ENCODE measurements around the gene BAHCC1. TPM values are rescaled to one million over a fixed set of nuclear protein-coding genes. Genes with fewer than 3 reads are reported as not detected.

The BAHCC1 gene
- total and polyA plus RNA-seq, 9 of the 15 experiments (the other 6 are each of a cell fraction or from before 2014, with no cell fraction given) = 0.14 to 26.9 (median 5.0) TPM

DNA sequence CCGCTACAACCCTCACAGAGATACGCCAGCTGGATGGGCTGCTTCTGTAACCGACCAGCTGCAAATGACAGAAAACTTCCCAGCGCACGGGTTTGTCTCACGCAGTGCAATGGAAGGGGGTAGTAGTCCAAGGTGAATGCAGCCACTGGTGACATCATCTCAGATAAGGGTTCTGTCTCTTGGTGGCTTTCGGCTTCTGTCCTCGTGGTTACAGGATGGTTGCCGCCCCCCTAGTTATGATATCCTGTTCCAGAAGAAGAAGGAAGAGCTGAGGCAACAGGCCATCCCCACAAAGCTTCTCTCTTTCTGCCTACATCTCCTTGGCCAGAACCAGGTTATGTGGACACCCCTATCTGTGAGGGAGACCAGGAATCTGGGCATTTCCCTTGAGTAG, 40.3 kb upstream of the BAHCC1 start (continued):
- TF ChIP-seq, protein P1, sequence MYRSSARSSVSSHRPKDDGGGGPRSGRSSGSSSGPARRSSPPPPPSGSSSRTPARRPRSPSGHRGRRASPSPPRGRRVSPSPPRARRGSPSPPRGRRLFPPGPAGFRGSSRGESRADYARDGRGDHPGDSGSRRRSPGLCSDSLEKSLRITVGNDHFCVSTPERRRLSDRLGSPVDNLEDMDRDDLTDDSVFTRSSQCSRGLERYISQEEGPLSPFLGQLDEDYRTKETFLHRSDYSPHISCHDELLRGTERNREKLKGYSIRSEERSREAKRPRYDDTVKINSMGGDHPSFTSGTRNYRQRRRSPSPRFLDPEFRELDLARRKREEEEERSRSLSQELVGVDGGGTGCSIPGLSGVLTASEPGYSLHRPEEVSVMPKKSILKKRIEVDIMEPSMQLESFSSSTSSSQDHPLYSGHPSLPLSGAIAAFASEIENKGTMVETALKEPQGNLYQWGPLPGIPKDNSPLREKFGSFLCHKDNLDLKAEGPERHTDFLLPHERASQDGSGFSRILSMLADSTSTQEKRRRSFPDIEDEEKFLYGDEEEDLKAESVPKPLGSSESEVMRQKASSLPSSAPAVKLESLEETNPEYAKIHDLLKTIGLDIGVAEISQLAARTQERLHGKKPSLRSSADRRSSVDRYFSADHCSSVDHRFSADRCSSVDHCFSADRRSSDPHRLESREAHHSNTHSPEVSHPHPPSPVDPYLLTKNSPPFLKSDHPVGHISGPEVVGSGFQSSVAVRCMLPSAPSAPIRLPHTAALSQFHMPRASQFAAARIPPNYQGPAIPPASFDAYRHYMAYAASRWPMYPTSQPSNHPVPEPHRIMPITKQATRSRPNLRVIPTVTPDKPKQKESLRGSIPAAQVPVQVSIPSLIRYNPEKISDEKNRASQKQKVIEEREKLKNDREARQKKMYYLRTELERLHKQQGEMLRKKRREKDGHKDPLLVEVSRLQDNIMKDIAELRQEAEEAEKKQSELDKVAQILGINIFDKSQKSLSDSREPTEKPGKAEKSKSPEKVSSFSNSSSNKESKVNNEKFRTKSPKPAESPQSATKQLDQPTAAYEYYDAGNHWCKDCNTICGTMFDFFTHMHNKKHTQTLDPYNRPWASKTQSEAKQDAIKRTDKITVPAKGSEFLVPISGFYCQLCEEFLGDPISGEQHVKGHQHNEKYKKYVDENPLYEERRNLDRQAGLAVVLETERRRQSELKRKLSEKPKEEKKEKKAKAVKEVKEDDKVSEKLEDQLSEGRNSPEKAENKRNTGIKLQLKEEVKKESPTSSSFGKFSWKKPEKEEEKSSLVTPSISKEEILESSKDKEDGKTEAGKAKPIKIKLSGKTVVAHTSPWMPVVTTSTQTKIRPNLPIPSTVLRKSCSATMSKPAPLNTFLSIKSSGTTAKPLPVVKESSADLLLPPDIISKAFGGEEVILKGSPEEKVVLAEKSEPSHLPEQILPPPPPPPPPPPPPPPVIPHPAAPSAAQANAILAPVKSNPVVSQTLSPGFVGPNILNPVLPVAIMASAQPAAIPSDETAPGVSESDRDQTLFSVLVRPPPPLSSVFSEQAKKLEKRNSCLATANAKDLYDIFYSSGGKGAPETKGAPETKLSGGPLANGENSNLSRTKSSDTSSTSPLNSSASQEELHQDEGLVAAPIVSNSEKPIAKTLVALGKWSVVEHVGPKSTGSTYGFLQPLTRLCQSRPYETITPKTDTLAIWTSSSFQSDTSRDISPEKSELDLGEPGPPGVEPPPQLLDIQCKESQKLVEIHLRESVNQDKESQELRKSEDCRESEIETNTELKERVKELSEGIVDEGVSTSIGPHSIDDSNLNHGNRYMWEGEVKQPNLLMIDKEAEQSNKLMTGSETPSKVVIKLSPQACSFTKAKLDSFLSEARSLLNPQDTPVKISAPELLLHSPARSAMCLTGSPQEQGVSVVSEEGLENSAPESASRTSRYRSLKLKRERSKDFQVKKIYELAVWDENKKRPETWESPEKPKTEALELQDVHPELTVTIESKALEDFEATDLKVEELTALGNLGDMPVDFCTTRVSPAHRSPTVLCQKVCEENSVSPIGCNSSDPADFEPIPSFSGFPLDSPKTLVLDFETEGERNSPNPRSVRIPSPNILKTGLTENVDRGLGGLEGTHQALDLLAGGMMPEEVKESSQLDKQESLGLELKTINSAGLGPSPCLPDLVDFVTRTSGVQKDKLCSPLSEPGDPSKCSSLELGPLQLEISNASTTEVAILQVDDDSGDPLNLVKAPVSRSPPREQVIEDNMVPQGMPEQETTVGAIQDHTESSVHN (IDR thresholded peaks at IDR 0.05; ENCODE audit: borderline replicate concordance in 1 of 2, low read depth in 1 of 2) = peak in 1 of 2 experiments; percentile 70; a peak in 2 of 4 replicates
- TF ChIP-seq NCOA6 (IDR thresholded peaks at IDR 0.05) (no peak), ZNF3 (CRISPR knock-in tag; IDR thresholded peaks at IDR 0.05) (no peak), BCOR (IDR thresholded peaks at IDR 0.05) (no peak), E2F3 (CRISPR knock-in tag; IDR thresholded peaks at IDR 0.05) (no peak), HDAC2 (IDR thresholded peaks at IDR 0.05) (peak; percentile 37; the same call in 1 of the 2 replicates), PHF8 (IDR thresholded peaks at IDR 0.05; ENCODE audit: borderline replicate concordance, low read length) (no peak; the same call in 1 of the 2 replicates)
- TF ChIP-seq, protein P2, sequence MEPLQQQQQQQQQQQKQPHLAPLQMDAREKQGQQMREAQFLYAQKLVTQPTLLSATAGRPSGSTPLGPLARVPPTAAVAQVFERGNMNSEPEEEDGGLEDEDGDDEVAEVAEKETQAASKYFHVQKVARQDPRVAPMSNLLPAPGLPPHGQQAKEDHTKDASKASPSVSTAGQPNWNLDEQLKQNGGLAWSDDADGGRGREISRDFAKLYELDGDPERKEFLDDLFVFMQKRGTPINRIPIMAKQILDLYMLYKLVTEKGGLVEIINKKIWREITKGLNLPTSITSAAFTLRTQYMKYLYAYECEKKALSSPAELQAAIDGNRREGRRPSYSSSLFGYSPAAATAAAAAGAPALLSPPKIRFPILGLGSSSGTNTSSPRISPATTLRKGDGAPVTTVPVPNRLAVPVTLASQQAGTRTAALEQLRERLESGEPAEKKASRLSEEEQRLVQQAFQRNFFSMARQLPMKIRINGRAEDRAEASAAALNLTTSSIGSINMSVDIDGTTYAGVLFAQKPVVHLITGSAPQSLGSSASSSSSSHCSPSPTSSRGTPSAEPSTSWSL (CRISPR knock-in tag; IDR thresholded peaks at IDR 0.05; ENCODE audit: borderline replicate concordance) = no peak
- TF ChIP-seq, protein P3, sequence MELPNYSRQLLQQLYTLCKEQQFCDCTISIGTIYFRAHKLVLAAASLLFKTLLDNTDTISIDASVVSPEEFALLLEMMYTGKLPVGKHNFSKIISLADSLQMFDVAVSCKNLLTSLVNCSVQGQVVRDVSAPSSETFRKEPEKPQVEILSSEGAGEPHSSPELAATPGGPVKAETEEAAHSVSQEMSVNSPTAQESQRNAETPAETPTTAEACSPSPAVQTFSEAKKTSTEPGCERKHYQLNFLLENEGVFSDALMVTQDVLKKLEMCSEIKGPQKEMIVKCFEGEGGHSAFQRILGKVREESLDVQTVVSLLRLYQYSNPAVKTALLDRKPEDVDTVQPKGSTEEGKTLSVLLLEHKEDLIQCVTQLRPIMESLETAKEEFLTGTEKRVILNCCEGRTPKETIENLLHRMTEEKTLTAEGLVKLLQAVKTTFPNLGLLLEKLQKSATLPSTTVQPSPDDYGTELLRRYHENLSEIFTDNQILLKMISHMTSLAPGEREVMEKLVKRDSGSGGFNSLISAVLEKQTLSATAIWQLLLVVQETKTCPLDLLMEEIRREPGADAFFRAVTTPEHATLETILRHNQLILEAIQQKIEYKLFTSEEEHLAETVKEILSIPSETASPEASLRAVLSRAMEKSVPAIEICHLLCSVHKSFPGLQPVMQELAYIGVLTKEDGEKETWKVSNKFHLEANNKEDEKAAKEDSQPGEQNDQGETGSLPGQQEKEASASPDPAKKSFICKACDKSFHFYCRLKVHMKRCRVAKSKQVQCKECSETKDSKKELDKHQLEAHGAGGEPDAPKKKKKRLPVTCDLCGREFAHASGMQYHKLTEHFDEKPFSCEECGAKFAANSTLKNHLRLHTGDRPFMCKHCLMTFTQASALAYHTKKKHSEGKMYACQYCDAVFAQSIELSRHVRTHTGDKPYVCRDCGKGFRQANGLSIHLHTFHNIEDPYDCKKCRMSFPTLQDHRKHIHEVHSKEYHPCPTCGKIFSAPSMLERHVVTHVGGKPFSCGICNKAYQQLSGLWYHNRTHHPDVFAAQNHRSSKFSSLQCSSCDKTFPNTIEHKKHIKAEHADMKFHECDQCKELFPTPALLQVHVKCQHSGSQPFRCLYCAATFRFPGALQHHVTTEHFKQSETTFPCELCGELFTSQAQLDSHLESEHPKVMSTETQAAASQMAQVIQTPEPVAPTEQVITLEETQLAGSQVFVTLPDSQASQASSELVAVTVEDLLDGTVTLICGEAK (IDR thresholded peaks at IDR 0.05) = no peak
- TF ChIP-seq, protein P3 (CRISPR knock-in tag; IDR thresholded peaks at IDR 0.05) = no peak
